HepG2 (cell line): Measurements from ENCODE around the gene PADI6. TPM values are rescaled to one million over a fixed set of nuclear protein-coding genes. Genes with fewer than 3 reads are reported as not detected.

Experiments used
- FOXA1 ChIP-seq, 2 experiments: fragments of 450-650 bp in 1 of 2; sonication (generic) in 1 of 2; formaldehyde crosslinking in 1 of 2; IDR thresholded peaks; 2 replicates each; pipeline versions ENCODE4 v1.4.0 to v1.6.1; 2016 to 2020; ENCODE audit warnings: missing genetic modification reagents in 1 of 2
- FOXA3 ChIP-seq: IDR thresholded peaks from 2 replicates; pipeline ENCODE4 v1.6.1; 2016; ENCODE audit warnings: missing genetic modification reagents, missing compliant biosample characterization
- GATAD1 ChIP-seq: IDR thresholded peaks from 2 replicates; pipeline ENCODE4 v1.6.1; 2016; ENCODE audit warnings: missing genetic modification reagents, missing compliant biosample characterization
- HNRNPL ChIP-seq: fragments of 200-400 bp; formaldehyde crosslinking; IDR thresholded peaks from 2 replicates; pipeline ENCODE4 v1.6.1; 2017; ENCODE audit warnings: mild to moderate bottlenecking, low read depth, low read length
- IKZF4 ChIP-seq: sonication (generic); formaldehyde crosslinking; IDR thresholded peaks from 2 replicates; pipeline ENCODE4 v1.5.1; 2020; ENCODE audit warnings: borderline replicate concordance, mild to moderate bottlenecking, low read depth, missing genetic modification reagents; ENCODE audit errors: not compliant biosample characterization
- KMT2B ChIP-seq: IDR thresholded peaks from 2 replicates; pipeline ENCODE4 v1.6.1; 2016; ENCODE audit warnings: missing genetic modification reagents, missing compliant biosample characterization
- MEF2D ChIP-seq: sonication (generic); formaldehyde crosslinking; IDR thresholded peaks from 2 replicates; pipeline ENCODE4 v1.5.1; 2020; ENCODE audit warnings: mild to moderate bottlenecking, missing genetic modification reagents
- MXI1 ChIP-seq: IDR thresholded peaks from 3 replicates; pipeline ENCODE4 v1.6.1; 2012; ENCODE audit warnings: low read depth, low read length, inconsistent platforms, borderline replicate concordance
- SKI ChIP-seq: fragments of 450-650 bp; IDR thresholded peaks from one replicate; pipeline ENCODE4 v1.6.1; 2018; ENCODE audit warnings: mild to moderate bottlenecking; ENCODE audit not compliant: partially characterized antibody
- SMARCC2 ChIP-seq: fragments of 450-650 bp; IDR thresholded peaks from 2 replicates; pipeline ENCODE4 v1.6.1; 2017; ENCODE audit warnings: antibody characterized with exemption, mild to moderate bottlenecking
- ZBTB7A ChIP-seq: sonication (generic); formaldehyde crosslinking; IDR thresholded peaks from 2 replicates; pipeline ENCODE4 v1.8.0; 2022; ENCODE audit warnings: mild to moderate bottlenecking, missing genetic modification reagents
- ZFP90 ChIP-seq: sonication (generic); formaldehyde crosslinking; IDR thresholded peaks from 2 replicates; pipeline ENCODE4 v1.8.0; 2022; ENCODE audit warnings: missing genetic modification reagents, mild to moderate bottlenecking, inconsistent platforms, borderline replicate concordance
- ZNF207 ChIP-seq: fragments of 450-650 bp; IDR thresholded peaks from 2 replicates; pipeline ENCODE4 v1.6.1; 2016; ENCODE audit warnings: antibody characterized with exemption, borderline replicate concordance
- ZNF616 ChIP-seq: sonication (generic); formaldehyde crosslinking; IDR thresholded peaks from 2 replicates; pipeline ENCODE4 v1.5.0; 2020; ENCODE audit warnings: low read depth, mild to moderate bottlenecking, missing genetic modification reagents
- ZNF749 ChIP-seq: sonication (generic); formaldehyde crosslinking; IDR thresholded peaks from 2 replicates; pipeline ENCODE4 v1.8.0; 2022; ENCODE audit warnings: mild to moderate bottlenecking, missing genetic modification reagents, moderate library complexity, borderline replicate concordance
- ZNF879 ChIP-seq: sonication (generic); formaldehyde crosslinking; IDR thresholded peaks from 2 replicates; pipeline ENCODE4 v1.8.1; 2023; ENCODE audit warnings: missing genetic modification reagents
- polyA plus RNA-seq, 8 experiments: library from polyadenylated mRNA; depleted of rRNA in 3 of 8; stranded (reverse) in 7 of 8; unstranded in 1 of 8; fragments of >200 nt; fragmentation: Illumina TruSeq in 4 of 8; extraction: Trizol in 4 of 8; gene quantifications; 2 replicates each; pipeline versions ENCODE4 v1.2.1 to v1.2.3, GENCODE V29; 2011 to 2016; ENCODE audit warnings: low read depth in 4 of 8, missing spikeins in 1 of 8, mixed read lengths in 1 of 8; ENCODE audit not compliant: insufficient read depth in 1 of 8
- total RNA-seq, 5 experiments: library from RNA; depleted of rRNA; stranded (reverse); fragments of >200 nt; fragmentation: Illumina TruSeq; extraction: Trizol; gene quantifications; 2 replicates each; pipeline ENCODE4 v1.2.3, GENCODE V29; 2016; ENCODE audit warnings: low read depth in 1 of 5
- TF ChIP-seq, protein P1 (sequence below): sonication (generic); formaldehyde crosslinking; IDR thresholded peaks from 2 replicates; pipeline ENCODE4 v1.5.0; 2020; ENCODE audit warnings: missing genetic modification reagents
- TF ChIP-seq, protein P2 (sequence below): IDR thresholded peaks from 2 replicates; pipeline ENCODE4 v1.6.1; 2016; ENCODE audit warnings: control low read depth
- TF ChIP-seq, protein P3 (sequence below): sonication (generic); formaldehyde crosslinking; IDR thresholded peaks from 2 replicates; pipeline ENCODE4 v1.4.0; 2020; ENCODE audit warnings: mild to moderate bottlenecking, missing genetic modification reagents
- TF ChIP-seq, protein P4 (sequence below): sonication (generic); formaldehyde crosslinking; IDR thresholded peaks from 2 replicates; pipeline ENCODE4 v1.4.0; 2020; ENCODE audit warnings: missing genetic modification reagents, borderline replicate concordance

PADI6 gene
- total and polyA plus RNA-seq, 2 of the 13 experiments (the other 11 are each of a cell fraction or from before 2014, with no cell fraction given), result not detected

DNA sequence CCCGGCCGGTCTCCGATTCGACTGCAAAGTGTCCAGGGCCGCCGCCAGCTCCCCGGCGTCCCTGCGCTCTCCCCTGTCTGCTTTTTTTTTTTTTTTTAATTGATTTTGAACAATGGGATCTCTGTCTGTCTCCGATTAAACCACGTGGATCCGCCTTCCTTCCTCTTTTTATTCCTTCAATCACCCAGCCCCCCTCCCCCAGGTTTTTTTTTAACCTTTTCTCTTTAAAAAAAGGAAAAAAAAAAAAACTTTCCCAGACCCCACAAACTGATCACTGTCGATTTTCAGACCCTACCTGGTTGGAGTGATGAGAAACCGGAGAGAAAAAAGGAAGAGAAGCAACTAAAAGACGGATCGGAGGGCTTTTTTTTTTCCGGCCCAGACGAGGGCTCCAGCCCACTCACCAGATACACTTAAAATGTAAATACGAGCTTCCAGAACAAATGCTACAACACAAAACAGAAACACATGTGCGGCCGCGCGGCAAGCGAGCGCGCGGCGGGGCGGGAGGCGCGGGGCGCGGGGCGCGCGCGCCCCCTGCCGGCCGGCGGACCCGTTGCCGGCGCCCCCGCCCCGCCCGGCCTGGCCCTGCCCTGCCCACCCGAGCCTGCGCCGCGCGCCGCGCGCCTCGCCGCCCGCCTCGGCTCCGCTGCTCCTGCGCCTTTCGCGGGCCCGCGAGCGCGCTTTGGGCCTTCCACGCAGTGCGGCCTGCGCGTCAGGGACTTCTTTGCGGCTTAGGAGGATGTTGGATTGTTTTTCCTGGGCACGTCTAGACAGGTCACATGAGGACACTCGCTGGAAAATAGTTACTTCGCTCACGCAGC lies 67.5 kb downstream of the PADI6 start, which contains the start of gene RCC2 (continued):
- TF ChIP-seq MEF2D (CRISPR knock-in tag) (no peak), ZNF207 (no peak), ZFP90 (CRISPR knock-in tag) (no peak), GATAD1 (CRISPR knock-in tag) (peak; percentile 59; the same call in 1 of the 2 replicates), KMT2B (no peak), FOXA1 (IDR thresholded peaks at IDR 0.05) (no peak), FOXA1 (CRISPR knock-in tag; IDR thresholded peaks at IDR 0.05) (no peak), ZNF879 (CRISPR knock-in tag) (no peak), HNRNPL (no peak), IKZF4 (CRISPR knock-in tag) (no peak), FOXA3 (CRISPR knock-in tag) (peak; percentile 46; the same call in 1 of the 2 replicates), ZNF616 (CRISPR knock-in tag) (no peak), SKI (peak; percentile 10), ZBTB7A (CRISPR knock-in tag) (no peak), MXI1 (peak; percentile 83; the same call in 2 of the 3 replicates), ZNF749 (CRISPR knock-in tag) (no peak), SMARCC2 (no peak)
- TF ChIP-seq, protein P1, sequence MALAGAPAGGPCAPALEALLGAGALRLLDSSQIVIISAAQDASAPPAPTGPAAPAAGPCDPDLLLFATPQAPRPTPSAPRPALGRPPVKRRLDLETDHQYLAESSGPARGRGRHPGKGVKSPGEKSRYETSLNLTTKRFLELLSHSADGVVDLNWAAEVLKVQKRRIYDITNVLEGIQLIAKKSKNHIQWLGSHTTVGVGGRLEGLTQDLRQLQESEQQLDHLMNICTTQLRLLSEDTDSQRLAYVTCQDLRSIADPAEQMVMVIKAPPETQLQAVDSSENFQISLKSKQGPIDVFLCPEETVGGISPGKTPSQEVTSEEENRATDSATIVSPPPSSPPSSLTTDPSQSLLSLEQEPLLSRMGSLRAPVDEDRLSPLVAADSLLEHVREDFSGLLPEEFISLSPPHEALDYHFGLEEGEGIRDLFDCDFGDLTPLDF (CRISPR knock-in tag), result 0 out of 2 replicates have a peak, but pooled peaks have one; percentile 24
- TF ChIP-seq, protein P2, sequence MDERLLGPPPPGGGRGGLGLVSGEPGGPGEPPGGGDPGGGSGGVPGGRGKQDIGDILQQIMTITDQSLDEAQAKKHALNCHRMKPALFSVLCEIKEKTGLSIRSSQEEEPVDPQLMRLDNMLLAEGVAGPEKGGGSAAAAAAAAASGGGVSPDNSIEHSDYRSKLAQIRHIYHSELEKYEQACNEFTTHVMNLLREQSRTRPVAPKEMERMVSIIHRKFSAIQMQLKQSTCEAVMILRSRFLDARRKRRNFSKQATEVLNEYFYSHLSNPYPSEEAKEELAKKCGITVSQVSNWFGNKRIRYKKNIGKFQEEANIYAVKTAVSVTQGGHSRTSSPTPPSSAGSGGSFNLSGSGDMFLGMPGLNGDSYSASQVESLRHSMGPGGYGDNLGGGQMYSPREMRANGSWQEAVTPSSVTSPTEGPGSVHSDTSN, result no peak
- TF ChIP-seq, protein P3, sequence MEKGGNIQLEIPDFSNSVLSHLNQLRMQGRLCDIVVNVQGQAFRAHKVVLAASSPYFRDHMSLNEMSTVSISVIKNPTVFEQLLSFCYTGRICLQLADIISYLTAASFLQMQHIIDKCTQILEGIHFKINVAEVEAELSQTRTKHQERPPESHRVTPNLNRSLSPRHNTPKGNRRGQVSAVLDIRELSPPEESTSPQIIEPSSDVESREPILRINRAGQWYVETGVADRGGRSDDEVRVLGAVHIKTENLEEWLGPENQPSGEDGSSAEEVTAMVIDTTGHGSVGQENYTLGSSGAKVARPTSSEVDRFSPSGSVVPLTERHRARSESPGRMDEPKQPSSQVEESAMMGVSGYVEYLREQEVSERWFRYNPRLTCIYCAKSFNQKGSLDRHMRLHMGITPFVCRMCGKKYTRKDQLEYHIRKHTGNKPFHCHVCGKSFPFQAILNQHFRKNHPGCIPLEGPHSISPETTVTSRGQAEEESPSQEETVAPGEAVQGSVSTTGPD (CRISPR knock-in tag), result no peak
- TF ChIP-seq, protein P4, sequence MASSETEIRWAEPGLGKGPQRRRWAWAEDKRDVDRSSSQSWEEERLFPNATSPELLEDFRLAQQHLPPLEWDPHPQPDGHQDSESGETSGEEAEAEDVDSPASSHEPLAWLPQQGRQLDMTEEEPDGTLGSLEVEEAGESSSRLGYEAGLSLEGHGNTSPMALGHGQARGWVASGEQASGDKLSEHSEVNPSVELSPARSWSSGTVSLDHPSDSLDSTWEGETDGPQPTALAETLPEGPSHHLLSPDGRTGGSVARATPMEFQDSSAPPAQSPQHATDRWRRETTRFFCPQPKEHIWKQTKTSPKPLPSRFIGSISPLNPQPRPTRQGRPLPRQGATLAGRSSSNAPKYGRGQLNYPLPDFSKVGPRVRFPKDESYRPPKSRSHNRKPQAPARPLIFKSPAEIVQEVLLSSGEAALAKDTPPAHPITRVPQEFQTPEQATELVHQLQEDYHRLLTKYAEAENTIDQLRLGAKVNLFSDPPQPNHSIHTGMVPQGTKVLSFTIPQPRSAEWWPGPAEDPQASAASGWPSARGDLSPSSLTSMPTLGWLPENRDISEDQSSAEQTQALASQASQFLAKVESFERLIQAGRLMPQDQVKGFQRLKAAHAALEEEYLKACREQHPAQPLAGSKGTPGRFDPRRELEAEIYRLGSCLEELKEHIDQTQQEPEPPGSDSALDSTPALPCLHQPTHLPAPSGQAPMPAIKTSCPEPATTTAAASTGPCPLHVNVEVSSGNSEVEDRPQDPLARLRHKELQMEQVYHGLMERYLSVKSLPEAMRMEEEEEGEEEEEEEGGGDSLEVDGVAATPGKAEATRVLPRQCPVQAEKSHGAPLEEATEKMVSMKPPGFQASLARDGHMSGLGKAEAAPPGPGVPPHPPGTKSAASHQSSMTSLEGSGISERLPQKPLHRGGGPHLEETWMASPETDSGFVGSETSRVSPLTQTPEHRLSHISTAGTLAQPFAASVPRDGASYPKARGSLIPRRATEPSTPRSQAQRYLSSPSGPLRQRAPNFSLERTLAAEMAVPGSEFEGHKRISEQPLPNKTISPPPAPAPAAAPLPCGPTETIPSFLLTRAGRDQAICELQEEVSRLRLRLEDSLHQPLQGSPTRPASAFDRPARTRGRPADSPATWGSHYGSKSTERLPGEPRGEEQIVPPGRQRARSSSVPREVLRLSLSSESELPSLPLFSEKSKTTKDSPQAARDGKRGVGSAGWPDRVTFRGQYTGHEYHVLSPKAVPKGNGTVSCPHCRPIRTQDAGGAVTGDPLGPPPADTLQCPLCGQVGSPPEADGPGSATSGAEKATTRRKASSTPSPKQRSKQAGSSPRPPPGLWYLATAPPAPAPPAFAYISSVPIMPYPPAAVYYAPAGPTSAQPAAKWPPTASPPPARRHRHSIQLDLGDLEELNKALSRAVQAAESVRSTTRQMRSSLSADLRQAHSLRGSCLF (CRISPR knock-in tag), result no peak
